ENCODE results near the gene PCCA.

The PCCA gene

GRCh38 chr13:100537486-100537885 is 448.6 kb downstream of the PCCA start:
- TF ChIP-seq ZFP30 (CRISPR knock-in tag; IDR thresholded peaks at IDR 0.05), result no peak
- TF ChIP-seq SNAI2 (CRISPR knock-in tag; IDR thresholded peaks at IDR 0.05), result no peak
- no peak for TF ChIP-seq GLIS3 (CRISPR knock-in tag; IDR thresholded peaks at IDR 0.05)
- no peak for TF ChIP-seq TCF4 (CRISPR knock-in tag; IDR thresholded peaks at IDR 0.05; ENCODE audit: borderline replicate concordance)
- no peak for TF ChIP-seq OSR1 (CRISPR knock-in tag; IDR thresholded peaks at IDR 0.05)
- no peak for TF ChIP-seq ZFP3 (CRISPR knock-in tag; IDR thresholded peaks at IDR 0.05)
- TF ChIP-seq ARNTL (CRISPR knock-in tag; IDR thresholded peaks at IDR 0.05; ENCODE audit: borderline replicate concordance, low read depth), result no peak
- TF ChIP-seq, protein P1, sequence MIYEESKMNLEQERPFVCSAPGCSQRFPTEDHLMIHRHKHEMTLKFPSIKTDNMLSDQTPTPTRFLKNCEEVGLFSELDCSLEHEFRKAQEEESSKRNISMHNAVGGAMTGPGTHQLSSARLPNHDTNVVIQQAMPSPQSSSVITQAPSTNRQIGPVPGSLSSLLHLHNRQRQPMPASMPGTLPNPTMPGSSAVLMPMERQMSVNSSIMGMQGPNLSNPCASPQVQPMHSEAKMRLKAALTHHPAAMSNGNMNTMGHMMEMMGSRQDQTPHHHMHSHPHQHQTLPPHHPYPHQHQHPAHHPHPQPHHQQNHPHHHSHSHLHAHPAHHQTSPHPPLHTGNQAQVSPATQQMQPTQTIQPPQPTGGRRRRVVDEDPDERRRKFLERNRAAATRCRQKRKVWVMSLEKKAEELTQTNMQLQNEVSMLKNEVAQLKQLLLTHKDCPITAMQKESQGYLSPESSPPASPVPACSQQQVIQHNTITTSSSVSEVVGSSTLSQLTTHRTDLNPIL (CRISPR knock-in tag; IDR thresholded peaks at IDR 0.05; ENCODE audit: low read depth), result no peak
- TF ChIP-seq ZNF8 (CRISPR knock-in tag; IDR thresholded peaks at IDR 0.05), result no peak
- no peak for ATAC-seq

DNA sequence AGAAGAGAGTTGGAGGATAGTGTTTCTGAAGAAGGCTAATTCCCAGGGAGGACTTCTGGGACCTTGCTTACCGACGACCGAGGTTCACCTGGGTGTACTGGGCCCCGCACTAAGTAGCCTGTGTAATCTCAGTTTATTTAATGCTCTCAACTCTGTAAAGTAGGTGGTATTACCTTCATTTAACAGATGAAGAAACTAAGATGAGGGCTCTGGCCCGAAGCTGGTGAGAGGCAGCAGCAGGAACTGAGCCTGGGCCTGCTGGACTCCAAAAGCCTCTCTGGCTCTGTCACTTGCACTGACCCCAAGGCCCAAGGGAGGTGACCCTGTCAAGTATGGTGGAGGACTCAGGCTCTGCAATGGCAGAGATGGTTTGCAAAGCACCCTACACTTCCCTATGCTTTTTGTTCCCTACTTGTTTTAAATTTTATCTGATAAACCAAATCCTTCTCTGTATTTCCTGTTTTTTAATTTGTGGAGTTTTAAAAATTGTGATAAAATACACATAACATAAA is 449.1 kb downstream of the PCCA start:
- TF ChIP-seq RARB (CRISPR knock-in tag; IDR thresholded peaks at IDR 0.05) (no peak), BACH2 (CRISPR knock-in tag; IDR thresholded peaks at IDR 0.05; ENCODE audit: borderline replicate concordance) (no peak), CSRNP3 (CRISPR knock-in tag; IDR thresholded peaks at IDR 0.05) (no peak), ZC3H10 (CRISPR knock-in tag; IDR thresholded peaks at IDR 0.05) (no peak), ZFP30 (CRISPR knock-in tag; IDR thresholded peaks at IDR 0.05) (no peak), CSDC2 (CRISPR knock-in tag; IDR thresholded peaks at IDR 0.05) (no peak), SNAI2 (CRISPR knock-in tag; IDR thresholded peaks at IDR 0.05) (no peak)
- TF ChIP-seq, protein P2, sequence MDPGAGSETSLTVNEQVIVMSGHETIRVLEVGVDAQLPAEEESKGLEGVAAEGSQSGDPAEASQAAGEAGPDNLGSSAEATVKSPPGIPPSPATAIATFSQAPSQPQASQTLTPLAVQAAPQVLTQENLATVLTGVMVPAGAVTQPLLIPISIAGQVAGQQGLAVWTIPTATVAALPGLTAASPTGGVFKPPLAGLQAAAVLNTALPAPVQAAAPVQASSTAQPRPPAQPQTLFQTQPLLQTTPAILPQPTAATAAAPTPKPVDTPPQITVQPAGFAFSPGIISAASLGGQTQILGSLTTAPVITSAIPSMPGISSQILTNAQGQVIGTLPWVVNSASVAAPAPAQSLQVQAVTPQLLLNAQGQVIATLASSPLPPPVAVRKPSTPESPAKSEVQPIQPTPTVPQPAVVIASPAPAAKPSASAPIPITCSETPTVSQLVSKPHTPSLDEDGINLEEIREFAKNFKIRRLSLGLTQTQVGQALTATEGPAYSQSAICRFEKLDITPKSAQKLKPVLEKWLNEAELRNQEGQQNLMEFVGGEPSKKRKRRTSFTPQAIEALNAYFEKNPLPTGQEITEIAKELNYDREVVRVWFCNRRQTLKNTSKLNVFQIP (CRISPR knock-in tag; IDR thresholded peaks at IDR 0.05; ENCODE audit: borderline replicate concordance, low read depth), result no peak
- ATAC-seq, result no peak

GRCh38 chr13:100540621-100541020 is 451.7 kb downstream of the PCCA start:
- no peak for ATAC-seq
- no peak for TF ChIP-seq ZNF70 (CRISPR knock-in tag; IDR thresholded peaks at IDR 0.05)
- TF ChIP-seq, protein P2 (CRISPR knock-in tag; IDR thresholded peaks at IDR 0.05; ENCODE audit: borderline replicate concordance, low read depth), result no peak
- TF ChIP-seq RARB (CRISPR knock-in tag; IDR thresholded peaks at IDR 0.05), result no peak
- TF ChIP-seq ZFP30 (CRISPR knock-in tag; IDR thresholded peaks at IDR 0.05), result no peak
- TF ChIP-seq TOX (CRISPR knock-in tag; IDR thresholded peaks at IDR 0.05; ENCODE audit: borderline replicate concordance), result no peak
- no peak for TF ChIP-seq ZNF8 (CRISPR knock-in tag; IDR thresholded peaks at IDR 0.05)
- no peak for TF ChIP-seq ARNTL (CRISPR knock-in tag; IDR thresholded peaks at IDR 0.05; ENCODE audit: borderline replicate concordance, low read depth)
- TF ChIP-seq CSDC2 (CRISPR knock-in tag; IDR thresholded peaks at IDR 0.05), result no peak
- TF ChIP-seq SNAI2 (CRISPR knock-in tag; IDR thresholded peaks at IDR 0.05), result no peak
- TF ChIP-seq PPARA (CRISPR knock-in tag; IDR thresholded peaks at IDR 0.05; ENCODE audit: borderline replicate concordance), result no peak
- TF ChIP-seq ISL1 (CRISPR knock-in tag; IDR thresholded peaks at IDR 0.05), result no peak

DNA sequence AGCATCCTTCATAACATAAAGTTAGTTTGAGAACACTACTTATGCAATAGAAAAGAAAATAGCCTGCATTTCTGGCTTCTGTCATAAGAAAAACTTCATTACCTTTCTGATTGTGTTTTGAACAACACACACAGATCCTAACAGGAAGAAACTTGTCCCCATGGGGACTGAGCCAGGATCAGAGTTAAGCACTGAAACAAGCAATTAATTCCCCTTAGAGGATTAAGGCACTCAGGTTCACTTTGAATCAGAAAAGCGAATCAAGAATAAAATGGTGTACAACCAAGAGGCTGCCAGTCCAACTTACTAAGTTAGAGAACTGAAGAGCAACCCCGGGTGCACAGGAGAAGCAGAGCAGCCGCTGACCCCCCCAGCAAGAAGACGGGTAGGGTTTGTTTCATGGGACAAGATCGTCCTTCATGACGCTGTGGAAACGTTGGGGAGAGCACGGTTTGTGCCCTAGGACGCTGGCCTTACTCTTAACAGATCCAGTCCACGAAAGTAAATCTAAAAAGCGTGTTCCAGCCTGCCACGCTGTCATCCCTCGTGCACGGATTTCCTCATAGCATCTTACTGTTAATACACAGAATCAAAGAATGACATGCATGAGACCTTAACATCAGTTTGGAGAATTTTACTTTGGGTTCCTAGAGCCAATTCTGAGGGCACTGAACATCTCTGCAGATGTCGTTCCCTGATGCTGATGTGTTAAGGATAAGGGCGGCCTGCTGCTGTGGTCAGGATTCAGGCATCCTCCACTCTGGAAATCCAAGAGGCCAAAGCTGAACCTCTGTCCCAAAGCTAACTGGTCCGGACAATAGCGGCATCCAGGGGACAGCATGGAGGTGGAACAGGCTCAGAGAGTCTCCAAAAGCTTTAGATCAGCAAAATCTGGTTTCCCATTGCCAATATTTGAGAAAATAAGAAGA is 453.3 kb downstream of the PCCA start:
- no peak for TF ChIP-seq ARNTL (CRISPR knock-in tag; IDR thresholded peaks at IDR 0.05; ENCODE audit: borderline replicate concordance, low read depth)
- TF ChIP-seq, protein P3, sequence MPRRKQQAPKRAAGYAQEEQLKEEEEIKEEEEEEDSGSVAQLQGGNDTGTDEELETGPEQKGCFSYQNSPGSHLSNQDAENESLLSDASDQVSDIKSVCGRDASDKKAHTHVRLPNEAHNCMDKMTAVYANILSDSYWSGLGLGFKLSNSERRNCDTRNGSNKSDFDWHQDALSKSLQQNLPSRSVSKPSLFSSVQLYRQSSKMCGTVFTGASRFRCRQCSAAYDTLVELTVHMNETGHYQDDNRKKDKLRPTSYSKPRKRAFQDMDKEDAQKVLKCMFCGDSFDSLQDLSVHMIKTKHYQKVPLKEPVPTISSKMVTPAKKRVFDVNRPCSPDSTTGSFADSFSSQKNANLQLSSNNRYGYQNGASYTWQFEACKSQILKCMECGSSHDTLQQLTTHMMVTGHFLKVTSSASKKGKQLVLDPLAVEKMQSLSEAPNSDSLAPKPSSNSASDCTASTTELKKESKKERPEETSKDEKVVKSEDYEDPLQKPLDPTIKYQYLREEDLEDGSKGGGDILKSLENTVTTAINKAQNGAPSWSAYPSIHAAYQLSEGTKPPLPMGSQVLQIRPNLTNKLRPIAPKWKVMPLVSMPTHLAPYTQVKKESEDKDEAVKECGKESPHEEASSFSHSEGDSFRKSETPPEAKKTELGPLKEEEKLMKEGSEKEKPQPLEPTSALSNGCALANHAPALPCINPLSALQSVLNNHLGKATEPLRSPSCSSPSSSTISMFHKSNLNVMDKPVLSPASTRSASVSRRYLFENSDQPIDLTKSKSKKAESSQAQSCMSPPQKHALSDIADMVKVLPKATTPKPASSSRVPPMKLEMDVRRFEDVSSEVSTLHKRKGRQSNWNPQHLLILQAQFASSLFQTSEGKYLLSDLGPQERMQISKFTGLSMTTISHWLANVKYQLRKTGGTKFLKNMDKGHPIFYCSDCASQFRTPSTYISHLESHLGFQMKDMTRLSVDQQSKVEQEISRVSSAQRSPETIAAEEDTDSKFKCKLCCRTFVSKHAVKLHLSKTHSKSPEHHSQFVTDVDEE (CRISPR knock-in tag; IDR thresholded peaks at IDR 0.05), result no peak
- no peak for ATAC-seq

All from SK-N-SH treated with all-trans-retinoic acid at 6 μM for 48 hours (cell line).